ENCODE measurements around the gene LRRFIP2. TPM values are rescaled to one million over a fixed set of nuclear protein-coding genes. Genes with fewer than 3 reads are reported as not detected.
A peak's percentile ranks its signal among the peaks of the same experiment; 100 is the strongest.

LRRFIP2 gene
- total and polyA plus RNA-seq, 2 donors, result 30.0 to 51.0 TPM

DNA sequence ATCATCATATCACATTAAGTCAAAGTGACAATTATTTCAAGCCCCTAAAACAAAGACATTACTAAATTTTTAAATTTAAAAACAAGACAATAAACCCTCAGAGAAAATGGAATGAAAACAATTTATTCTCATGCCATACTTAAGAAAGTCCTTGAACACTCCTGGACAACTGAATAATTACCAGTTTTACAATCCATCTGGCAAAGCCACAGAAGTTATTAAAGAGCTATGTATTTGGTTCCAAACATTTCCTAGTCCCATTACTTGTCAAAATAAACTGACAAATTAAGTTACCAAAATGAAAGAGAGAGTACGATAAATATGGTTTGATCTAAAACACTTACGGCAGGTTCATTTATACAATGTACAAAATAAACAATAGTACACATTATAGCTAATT lies 63.2 kb downstream of the LRRFIP2 start:
- H3K4me1 ChIP-seq (ENCODE audit: insufficient read depth), result no peaks in the 10 kb centered on the region
- H3K27ac ChIP-seq (ENCODE audit: low read depth), result no peak overlapping the region
- 91% methylated on average over 2 of the region's 2 CpGs for WGBS

DNA sequence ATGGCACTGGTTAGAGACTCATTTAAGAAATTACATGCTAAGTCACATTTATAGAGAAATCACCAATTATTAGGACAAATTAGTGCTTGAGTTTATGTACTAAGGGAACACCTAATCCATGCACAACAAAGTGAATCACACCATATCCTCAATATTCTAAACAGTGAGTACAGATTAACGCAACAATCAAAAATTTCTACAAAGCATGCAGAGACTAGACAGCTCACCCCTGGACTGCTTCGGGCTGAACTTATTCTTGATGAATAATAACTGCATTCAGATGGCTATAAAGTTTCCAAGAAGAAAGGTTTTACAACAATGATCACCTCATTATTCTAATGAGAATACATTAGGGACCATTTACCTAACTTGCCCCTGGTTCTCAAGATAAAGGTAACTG lies 66.5 kb downstream of the LRRFIP2 start:
- no peaks in the 10 kb centered on the region for H3K36me3 ChIP-seq (ENCODE audit: insufficient read depth)
- no peak for DNase-seq (ENCODE audit: extremely low spot score)
- 95% methylated on average over 2 of the region's 2 CpGs for WGBS
- H3K4me3 ChIP-seq (ENCODE audit: low read depth, low read length), result no peak overlapping the region
- H3K27ac ChIP-seq (ENCODE audit: low read depth), result no peak overlapping the region
- no peaks in the 10 kb centered on the region for H3K4me1 ChIP-seq (ENCODE audit: insufficient read depth)

More for the DNA sequence above, 63.2 kb downstream of the LRRFIP2 start:
- H3K36me3 ChIP-seq (ENCODE audit: insufficient read depth), result no peaks in the 10 kb centered on the region
- H3K4me3 ChIP-seq (ENCODE audit: low read depth, low read length), result no peak overlapping the region
- DNase-seq (ENCODE audit: extremely low spot score), result no peak

DNA sequence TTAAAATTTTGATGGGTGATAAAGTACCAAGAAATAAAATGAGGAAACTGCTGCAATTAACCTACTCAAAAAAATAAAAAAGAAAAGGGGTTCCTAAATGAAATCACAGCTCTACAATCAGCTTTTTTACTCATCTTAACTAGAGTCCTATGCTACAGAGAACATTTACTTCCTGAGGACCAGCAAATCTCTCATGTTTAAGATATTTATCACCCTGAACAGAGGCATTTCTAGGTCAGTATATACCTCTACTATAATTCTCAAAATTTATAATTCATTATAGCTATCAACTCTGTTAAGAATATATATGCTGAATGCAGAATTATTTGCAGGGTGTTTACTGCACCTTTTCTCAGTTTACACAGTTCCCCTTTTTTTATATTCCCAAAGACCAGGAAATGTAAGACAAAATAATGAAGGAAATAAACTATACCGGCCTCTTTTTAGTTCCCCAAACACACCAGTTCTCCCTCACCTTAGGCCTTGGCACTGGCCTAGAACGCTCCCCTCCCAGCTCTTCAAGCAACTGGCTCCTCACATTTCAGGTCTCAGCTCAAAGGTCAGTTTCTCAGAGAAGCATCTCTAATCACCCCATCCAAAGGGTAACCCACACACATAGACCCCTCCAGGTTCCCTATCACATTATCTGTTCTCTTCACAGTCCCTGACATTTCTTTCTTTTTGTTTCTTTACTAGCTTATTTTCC lies 71.1 kb downstream of the LRRFIP2 start:
- H3K4me3 ChIP-seq (ENCODE audit: low read depth, low read length), result no peak overlapping the region
- H3K4me1 ChIP-seq (ENCODE audit: insufficient read depth), result no peaks in the 10 kb centered on the region
- H3K36me3 ChIP-seq (ENCODE audit: insufficient read depth), result no peaks in the 10 kb centered on the region
- WGBS, result 78% methylated on average over 2 of the region's 2 CpGs
- no peak for DNase-seq (ENCODE audit: extremely low spot score)
- H3K27ac ChIP-seq (ENCODE audit: low read depth), result no peak overlapping the region

DNA sequence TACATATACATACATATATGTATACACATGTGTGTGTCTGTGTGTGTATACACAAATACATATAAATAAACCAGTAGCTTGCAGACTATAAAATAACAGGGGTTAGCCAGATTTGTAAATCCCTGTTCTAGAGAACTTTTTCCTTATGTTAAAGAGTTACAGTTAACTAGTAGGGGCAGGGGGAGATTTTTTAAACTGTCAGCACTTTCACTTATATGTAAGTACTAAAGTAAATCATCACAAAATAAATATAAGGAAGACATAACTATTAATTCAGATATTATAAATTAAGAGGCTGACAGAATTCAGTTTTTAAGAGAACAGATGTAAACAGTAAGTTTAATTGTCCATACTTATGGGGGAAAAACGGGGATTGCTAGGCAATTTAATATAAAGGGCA lies 74.0 kb downstream of the LRRFIP2 start:
- H3K4me3 ChIP-seq (ENCODE audit: low read depth, low read length), result no peak overlapping the region
- H3K27ac ChIP-seq (ENCODE audit: low read depth), result no peak overlapping the region
- no peaks in the 10 kb centered on the region for H3K4me1 ChIP-seq (ENCODE audit: insufficient read depth)
- H3K36me3 ChIP-seq (ENCODE audit: insufficient read depth), result no peaks in the 10 kb centered on the region
- 75% methylated on average over 1 of the region's 1 CpG for WGBS
- DNase-seq (ENCODE audit: extremely low spot score), result no peak

DNA sequence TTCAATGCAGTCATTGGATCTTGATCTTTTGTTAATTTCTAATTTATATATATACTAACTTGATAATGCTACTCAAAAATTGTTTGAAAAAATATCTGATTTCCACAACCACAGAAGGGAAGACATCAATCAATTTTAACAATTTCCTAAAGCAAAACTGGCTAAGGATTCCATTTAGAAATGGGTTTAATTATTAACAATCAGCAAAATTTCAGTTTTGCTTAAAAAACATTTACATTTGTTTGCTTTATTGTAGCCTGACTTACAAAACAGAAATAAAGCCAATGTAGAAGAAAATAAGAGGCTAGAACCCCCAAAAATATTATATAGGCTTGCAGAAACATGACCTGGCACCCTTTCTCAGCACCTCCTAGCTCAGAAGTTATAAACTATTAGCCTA lies 74.9 kb downstream of the LRRFIP2 start:
- Histone ChIP-seq H3K27ac (ENCODE audit: low read depth) (no peak overlapping the region), H3K4me1 (ENCODE audit: insufficient read depth) (no peaks in the 10 kb centered on the region), H3K4me3 (ENCODE audit: low read depth, low read length) (no peak overlapping the region), H3K36me3 (ENCODE audit: insufficient read depth) (no peaks in the 10 kb centered on the region)
- no peak for DNase-seq (ENCODE audit: extremely low spot score)

DNA sequence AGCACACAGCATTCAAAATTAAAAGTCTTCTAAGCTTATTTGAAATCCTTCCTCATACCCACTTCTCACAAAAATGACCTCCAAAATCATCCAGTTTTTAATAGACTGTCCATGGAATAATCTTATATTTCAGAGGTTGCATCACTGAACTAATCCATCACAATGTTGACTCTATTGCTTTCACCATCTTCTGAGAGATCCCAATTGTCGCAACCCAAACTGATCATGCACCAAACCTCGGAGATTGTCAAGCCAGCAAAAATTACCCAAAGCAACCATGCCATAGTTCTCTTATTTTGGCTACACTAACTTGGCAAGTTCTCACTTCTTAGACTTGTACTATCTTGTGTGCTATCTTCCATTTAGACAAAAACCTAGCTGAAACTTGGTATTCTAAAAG lies 75.5 kb downstream of the LRRFIP2 start:
- Histone ChIP-seq H3K27ac (ENCODE audit: low read depth) (no peak overlapping the region), H3K36me3 (ENCODE audit: insufficient read depth) (no peaks in the 10 kb centered on the region), H3K4me3 (ENCODE audit: low read depth, low read length) (no peak overlapping the region), H3K4me1 (ENCODE audit: insufficient read depth) (no peaks in the 10 kb centered on the region)
- WGBS, result 96% methylated on average over 2 of the region's 2 CpGs
- DNase-seq (ENCODE audit: extremely low spot score), result no peak

DNA sequence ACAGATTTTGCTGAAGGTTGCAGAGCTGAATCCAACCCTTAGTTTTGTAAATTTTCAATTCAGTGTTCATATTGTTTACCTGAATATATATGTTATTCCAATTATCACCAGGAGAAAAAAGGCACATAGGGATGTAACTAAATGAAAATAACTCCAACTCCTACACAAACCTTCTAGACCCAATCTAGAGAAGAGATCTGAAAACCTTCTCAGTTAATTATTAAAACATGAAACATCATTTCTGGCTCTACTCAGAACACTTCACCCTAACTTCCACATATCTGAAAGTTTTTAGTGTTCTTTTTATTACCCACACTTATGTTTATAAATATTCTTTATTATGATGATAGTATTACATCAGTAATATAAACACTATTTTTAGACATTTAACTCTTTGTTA lies 76.6 kb downstream of the LRRFIP2 start:
- Histone ChIP-seq H3K4me3 (ENCODE audit: low read depth, low read length) (no peak overlapping the region), H3K4me1 (ENCODE audit: insufficient read depth) (no peaks in the 10 kb centered on the region), H3K27ac (ENCODE audit: low read depth) (no peak overlapping the region), H3K36me3 (ENCODE audit: insufficient read depth) (no peaks in the 10 kb centered on the region)
- no peak for DNase-seq (ENCODE audit: extremely low spot score)

DNA sequence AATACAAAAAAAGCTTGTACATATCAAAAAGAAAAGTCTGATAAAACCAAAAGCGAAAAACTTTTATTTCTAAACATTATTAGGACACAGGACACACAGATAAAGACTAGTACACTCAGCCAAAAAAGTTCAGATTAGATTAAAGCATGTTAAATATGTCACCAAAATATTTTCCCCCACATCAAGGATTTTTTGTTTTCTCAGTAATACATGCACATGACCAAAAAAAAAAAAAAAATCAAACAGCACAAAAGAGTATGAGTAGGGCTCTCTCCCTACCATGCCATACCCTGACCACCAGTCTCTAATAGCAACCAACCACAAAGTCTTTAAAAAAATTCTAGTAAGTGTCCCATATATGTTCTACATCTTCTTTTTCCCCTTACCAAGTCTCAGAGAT lies 77.4 kb downstream of the LRRFIP2 start:
- no peak overlapping the region for H3K27ac ChIP-seq (ENCODE audit: low read depth)
- no peak overlapping the region for H3K4me3 ChIP-seq (ENCODE audit: low read depth, low read length)
- DNase-seq (ENCODE audit: extremely low spot score), result no peak
- 40% methylated on average over 1 of the region's 1 CpG for WGBS
- H3K36me3 ChIP-seq (ENCODE audit: insufficient read depth), result no peaks in the 10 kb centered on the region
- no peaks in the 10 kb centered on the region for H3K4me1 ChIP-seq (ENCODE audit: insufficient read depth)

DNA sequence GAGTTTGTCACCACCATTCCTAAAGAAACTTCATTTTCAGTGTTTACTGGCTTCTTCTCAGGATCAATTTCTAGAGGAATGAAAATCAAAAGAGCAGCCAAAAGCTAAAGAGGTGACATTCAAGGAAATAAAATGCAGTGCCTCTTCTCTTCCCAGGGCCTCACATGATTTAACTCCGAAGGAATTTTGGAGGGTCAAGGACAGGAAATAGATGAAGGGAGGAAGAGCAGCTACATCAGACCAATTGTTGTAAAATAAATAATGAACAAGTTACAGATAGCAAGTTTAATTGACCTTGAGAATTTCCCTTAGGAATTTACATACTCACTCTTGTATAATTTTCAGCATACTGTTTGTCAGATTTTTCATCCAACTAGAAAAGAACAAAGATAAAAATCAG lies 78.1 kb downstream of the LRRFIP2 start:
- 11% methylated on average over 1 of the region's 1 CpG for WGBS
- H3K4me1 ChIP-seq (ENCODE audit: insufficient read depth), result no peaks in the 10 kb centered on the region
- no peaks in the 10 kb centered on the region for H3K36me3 ChIP-seq (ENCODE audit: insufficient read depth)
- H3K27ac ChIP-seq (ENCODE audit: low read depth), result no peak overlapping the region
- DNase-seq (ENCODE audit: extremely low spot score), result peak; percentile 17
- no peak overlapping the region for H3K4me3 ChIP-seq (ENCODE audit: low read depth, low read length)

DNA sequence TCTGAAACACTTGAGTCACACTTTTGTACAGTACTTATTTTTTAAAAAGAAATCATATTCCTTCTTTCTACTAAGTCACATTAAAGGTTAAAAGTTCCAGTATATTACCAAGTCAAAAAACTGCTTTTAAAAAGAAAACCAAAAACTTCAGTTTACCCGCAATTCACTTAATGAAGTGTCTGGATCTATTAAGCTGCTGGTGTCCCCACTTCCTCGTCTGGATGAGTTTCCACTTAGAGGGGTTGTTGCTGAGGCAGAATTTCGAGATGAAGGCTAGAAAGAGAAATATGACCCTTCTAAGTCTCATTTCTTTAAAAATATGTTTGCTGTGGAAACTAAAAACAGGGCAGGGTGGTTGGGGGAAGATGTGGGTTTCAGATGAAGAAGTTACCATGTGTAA lies 79.7 kb downstream of the LRRFIP2 start:
- no peak overlapping the region for H3K27ac ChIP-seq (ENCODE audit: low read depth)
- no peaks in the 10 kb centered on the region for H3K4me1 ChIP-seq (ENCODE audit: insufficient read depth)
- no peak overlapping the region for H3K4me3 ChIP-seq (ENCODE audit: low read depth, low read length)
- no peaks in the 10 kb centered on the region for H3K36me3 ChIP-seq (ENCODE audit: insufficient read depth)
- DNase-seq (ENCODE audit: extremely low spot score), result no peak
- 81% methylated on average over 3 of the region's 3 CpGs for WGBS

DNA sequence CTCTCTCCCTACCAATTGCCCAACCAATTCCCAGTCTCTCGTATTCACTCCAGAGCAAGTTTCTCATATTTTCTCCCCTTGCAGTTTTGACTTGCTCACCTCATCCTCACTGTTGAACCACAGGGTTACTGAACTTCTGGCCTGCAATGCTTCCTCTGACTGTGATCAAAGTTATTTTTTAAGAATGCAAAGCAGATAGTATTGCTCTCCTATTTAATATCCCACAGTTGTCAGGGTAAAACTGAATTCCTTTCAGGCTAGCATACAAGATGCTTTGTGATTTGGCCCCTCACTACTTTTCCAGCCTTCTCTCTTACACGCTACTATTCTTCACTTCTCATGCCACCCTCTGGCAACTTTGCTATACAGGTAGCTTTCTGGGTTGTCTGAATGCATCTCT lies 80.9 kb downstream of the LRRFIP2 start:
- Histone ChIP-seq H3K4me1 (ENCODE audit: insufficient read depth) (no peaks in the 10 kb centered on the region), H3K27ac (ENCODE audit: low read depth) (no peak overlapping the region), H3K4me3 (ENCODE audit: low read depth, low read length) (no peak overlapping the region), H3K36me3 (ENCODE audit: insufficient read depth) (no peaks in the 10 kb centered on the region)
- 97% methylated on average over 2 of the region's 2 CpGs for WGBS
- no peak for DNase-seq (ENCODE audit: extremely low spot score)

DNA sequence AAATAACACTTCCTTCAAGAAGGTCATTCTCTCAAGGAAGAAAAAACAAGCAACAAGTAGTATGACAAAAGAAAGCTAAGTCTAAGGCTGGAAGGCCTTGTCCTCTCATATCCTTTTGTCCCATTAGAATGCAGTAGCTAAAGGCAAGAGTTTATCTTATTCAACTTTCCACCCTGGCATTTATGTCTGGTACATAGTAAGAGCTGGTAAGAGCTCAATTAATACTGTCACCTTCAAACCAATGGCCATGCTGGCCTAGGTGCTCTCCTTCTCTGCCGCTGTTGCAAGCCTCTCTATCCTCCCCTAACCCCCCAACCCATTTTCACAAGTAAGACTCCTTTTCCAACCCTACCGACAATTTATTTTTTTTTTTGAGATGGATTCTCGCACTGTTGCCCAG lies 81.9 kb downstream of the LRRFIP2 start:
- Histone ChIP-seq H3K4me1 (ENCODE audit: insufficient read depth) (no peaks in the 10 kb centered on the region), H3K36me3 (ENCODE audit: insufficient read depth) (no peaks in the 10 kb centered on the region), H3K4me3 (ENCODE audit: low read depth, low read length) (no peak overlapping the region), H3K27ac (ENCODE audit: low read depth) (no peak overlapping the region)
- DNase-seq (ENCODE audit: extremely low spot score), result no peak
- 98% methylated on average over 3 of the region's 3 CpGs for WGBS

DNA sequence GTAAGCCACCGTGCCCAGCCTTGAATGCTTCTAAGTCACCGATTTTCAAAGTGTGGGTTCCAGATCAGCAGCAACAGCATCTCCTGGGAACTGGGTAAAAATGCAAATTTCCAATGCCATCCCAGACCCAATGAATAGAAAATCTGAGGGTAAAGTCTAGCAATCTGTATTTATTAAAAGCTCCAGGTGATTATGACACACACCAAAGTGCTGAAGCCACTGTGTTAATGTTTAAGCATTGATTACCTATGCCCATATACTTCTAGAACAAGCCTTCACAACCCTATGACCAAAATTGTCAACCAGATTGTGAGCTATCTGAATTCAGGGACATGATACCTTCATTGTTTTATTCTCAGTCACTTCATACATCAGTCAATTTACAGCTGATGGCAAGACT lies 86.5 kb downstream of the LRRFIP2 start:
- H3K4me1 ChIP-seq (ENCODE audit: insufficient read depth), result no peaks in the 10 kb centered on the region
- no peak overlapping the region for H3K27ac ChIP-seq (ENCODE audit: low read depth)
- no peaks in the 10 kb centered on the region for H3K36me3 ChIP-seq (ENCODE audit: insufficient read depth)
- WGBS, result 95% methylated on average over 2 of the region's 2 CpGs
- no peak for DNase-seq (ENCODE audit: extremely low spot score)
- H3K4me3 ChIP-seq (ENCODE audit: low read depth, low read length), result no peak overlapping the region

DNA sequence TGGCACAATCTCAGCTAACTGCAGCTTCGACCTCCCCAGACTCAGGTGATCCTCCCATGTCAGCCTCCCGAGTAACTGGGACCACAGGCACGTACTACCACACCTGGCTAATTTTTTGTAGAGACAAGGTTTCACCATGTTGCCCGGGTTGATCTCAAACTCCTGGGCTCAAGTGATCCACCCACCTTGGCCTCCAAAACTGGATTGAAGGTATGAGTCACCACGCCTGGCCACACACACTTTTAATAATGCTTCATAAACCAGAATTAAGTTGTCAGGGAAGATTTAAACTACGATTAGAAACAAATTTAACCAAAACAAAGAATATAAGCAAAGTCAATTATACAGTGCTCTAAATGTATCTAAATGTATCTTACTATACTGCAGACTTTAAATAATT lies 87.5 kb downstream of the LRRFIP2 start:
- H3K36me3 ChIP-seq (ENCODE audit: insufficient read depth), result no peaks in the 10 kb centered on the region
- WGBS, result 78% methylated on average over 6 of the region's 6 CpGs
- H3K27ac ChIP-seq (ENCODE audit: low read depth), result no peak overlapping the region
- no peak for DNase-seq (ENCODE audit: extremely low spot score)
- H3K4me3 ChIP-seq (ENCODE audit: low read depth, low read length), result no peak overlapping the region
- H3K4me1 ChIP-seq (ENCODE audit: insufficient read depth), result no peaks in the 10 kb centered on the region

DNA sequence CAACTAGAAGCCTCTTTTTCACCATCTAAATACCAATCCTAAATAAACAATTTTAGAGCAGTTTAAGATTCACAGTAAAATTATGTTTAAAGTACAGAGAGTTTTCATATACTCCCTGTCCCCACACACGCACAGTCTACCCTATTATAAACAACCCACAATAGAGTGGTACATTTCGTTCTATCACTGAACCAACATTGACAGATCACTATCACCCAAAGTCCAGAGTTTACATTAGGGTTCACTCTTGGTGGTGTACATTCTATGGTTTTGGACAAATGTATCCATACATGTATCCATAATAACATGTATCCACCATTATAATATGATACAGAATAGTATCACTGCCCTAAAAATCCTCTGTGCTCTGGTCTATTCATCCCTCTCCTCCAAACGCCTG lies 92.1 kb downstream of the LRRFIP2 start:
- no peak overlapping the region for H3K27ac ChIP-seq (ENCODE audit: low read depth)

More for the DNA sequence above, 92.1 kb downstream of the LRRFIP2 start:
- 76% methylated on average over 3 of the region's 3 CpGs for WGBS
- H3K4me1 ChIP-seq (ENCODE audit: insufficient read depth), result no peaks in the 10 kb centered on the region
- DNase-seq (ENCODE audit: extremely low spot score), result no peak
- H3K4me3 ChIP-seq (ENCODE audit: low read depth, low read length), result no peak overlapping the region
- H3K36me3 ChIP-seq (ENCODE audit: insufficient read depth), result peaks cover 2% of the 10 kb centered on the region
